ENCODE measurements around the gene MPL.

MPL gene

DNA sequence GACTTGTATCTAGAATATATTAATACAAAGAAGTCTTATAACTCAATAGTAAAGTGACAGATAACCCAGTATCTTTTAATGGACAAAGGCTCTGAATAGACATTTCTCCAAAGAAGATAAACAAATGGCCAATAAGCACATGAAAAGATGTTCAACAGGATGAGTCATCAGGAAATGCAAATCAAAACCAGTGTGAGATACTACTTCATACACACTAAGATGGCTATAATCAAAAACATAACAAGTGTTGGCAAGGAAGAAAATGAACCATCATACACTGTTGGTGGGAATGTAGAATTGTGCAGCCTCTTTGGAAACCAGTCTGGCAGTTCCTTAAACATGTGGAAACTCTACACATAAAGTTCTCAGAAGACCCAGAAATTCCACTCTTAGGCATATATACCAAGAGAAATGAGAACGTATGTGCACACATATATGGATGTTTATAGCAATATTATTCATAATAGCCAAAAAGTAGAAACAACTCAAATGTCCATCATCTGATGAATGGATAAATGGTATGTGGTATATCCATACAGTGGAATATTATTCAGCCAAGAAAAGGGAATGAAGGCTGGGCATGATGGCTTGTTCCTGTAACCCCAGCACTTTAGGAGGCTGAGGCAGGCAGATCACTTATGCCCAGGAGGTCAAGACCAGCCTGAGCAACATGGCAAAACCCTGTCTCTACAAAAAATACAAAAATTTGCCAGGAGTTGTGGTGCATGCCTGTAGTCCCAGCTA, 9.9 kb upstream of the MPL start:
- no peak for DNase-seq

DNA sequence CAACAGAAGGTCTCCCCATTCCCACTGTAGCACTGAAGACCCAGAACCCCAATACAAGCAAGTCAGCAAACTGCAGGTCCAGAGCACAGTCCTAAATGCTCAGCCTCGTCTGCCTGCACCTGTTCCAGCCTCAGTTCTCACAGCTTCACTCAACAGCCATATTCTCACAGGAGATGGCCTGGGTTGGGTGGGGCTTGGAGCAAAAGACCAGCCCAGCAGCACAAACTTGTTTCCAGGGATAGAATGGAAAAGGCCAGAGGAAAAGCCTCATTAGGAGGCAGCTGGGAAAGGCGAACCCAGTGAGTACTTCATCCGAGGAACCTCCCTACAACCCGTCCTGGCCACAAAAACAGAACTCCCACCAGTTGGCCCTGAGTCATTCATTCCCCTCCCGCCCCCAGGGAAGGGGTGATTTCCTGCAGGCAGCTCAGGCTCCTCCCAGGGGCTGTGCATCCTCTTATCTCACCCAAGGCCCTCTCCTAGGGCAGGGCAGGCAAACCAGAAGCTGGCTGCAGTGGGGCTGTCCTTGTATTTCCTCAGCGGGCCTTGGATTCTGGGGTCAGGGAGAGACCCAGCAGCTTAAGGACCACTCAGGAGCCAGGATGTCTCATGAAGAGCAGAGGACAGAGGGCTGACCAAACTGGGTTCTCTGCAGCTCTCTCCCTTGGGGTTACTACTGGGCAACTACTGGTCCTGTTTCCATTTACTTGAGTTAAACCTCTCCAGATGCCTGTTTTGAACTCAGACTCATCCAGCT, 7.4 kb upstream of the MPL start:
- no peak for DNase-seq

DNA sequence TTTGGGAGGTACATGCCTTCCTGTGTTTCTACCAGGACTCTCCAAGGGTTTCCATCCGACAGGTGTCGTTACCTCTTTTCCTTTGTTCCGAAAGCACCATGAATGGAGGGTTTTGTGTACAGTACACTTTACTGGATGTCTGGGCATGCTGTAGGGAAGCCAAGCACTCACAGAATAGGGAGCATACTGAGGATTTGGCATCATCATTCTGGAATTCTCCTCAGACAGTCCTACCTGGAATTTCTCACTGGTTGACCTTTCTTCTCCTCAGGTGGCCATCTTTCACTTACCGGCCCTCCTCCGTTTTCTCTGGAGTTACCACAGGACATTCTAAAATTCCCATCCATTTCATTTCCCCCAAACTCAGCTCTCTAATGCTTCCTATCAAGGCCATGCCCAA, 5.9 kb upstream of the MPL start:
- no peak for DNase-seq

DNA sequence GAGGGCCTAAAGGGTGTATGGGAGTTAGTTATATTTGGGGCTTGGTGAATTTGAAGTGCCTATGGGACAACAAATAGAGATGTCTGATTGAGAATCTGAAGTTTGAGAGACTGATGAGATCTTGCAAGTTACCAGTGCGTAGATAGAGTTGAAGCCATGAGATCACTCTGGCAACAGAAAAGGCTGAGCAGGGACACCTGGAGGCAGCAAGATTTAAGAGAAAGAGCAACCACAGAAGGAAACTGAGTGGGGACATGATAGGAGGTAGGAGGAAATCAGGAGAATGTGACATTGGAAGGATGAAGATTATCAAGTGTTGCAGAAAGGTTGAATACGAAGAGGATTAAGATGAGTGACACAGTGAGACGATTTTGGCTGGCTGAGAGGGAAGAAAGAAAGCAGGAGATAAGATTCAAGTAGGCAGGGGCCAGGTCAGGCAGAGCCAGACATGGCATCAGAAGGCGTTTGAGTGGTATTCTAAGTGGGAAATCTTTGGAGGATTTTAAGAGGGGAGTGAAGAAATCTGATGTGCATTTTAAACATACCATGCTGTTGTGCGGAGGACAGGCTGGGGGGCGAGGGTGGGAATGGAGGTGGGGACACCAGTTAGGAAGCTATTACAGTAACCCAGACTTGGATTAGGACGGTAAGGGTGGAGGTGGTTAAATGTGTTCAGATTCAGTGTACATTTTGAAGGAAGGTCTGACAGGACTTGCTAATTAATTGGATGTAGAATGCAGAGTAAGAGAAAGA, 3.0 kb upstream of the MPL start:
- DNase-seq = no peak

DNA sequence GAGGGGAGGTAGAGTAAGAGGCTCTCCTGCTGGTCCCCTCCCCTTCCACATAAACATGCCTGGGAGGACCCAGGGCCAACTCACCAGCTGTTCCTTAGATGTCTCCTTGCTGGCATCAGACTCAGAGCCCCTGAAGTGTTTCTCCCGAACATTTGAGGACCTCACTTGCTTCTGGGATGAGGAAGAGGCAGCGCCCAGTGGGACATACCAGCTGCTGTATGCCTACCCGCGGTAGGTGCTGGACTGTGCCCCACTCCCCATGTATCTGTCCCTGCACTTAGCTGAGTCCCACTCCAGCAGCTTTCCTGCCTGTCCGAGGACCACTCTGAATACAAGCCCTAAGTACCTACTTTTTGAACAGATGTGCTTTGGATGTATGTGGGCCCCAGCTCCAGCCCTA, 383 bp downstream of the MPL start:
- no peak for DNase-seq

DNA sequence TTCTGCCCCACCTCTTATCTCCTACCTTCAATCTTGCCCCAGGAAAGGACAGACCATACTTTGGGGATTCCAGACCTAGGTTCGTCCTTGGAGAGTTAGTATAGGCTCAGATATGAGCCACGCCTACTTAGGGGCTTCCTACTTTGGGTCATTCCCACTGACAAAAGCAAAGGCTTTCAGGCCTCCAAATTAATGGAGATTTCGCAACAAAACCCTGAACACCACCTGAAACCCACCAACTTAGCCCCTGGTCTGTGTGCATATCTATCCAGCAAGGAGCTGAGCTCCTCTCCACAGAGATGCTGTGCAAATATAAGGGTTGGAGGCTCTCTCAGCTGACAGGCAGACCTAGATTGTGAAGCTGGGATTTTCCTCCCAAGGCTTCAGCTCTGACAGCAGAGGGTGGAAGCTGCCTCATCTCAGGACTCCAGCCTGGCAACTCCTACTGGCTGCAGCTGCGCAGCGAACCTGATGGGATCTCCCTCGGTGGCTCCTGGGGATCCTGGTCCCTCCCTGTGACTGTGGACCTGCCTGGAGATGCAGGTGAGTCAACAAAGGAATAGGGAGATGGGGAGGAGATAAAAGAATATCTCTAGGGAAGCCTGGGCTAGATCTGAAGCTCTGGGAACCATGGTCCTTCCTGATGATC, 2.1 kb downstream of the MPL start:
- DNase-seq = no peak

DNA sequence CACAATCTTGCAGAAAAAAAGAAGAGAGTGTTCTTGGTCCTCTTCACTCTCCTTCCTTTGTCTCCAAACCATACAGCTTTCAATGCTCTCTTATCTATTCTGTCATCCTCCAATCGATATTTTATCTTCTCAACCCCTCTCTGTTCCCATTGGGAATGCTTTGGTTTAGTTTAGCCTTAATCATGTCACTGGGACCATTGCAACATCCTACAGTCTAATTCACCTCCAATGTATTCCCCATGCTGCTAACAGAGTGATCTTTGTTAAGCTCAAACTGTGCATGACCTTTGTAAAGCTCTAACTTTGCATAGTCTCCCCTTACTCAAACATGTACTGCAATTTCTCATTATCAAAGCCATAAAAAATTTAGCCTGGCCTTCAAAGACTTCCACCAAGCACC, 2.9 kb downstream of the MPL start:
- DNase-seq = no peak

DNA sequence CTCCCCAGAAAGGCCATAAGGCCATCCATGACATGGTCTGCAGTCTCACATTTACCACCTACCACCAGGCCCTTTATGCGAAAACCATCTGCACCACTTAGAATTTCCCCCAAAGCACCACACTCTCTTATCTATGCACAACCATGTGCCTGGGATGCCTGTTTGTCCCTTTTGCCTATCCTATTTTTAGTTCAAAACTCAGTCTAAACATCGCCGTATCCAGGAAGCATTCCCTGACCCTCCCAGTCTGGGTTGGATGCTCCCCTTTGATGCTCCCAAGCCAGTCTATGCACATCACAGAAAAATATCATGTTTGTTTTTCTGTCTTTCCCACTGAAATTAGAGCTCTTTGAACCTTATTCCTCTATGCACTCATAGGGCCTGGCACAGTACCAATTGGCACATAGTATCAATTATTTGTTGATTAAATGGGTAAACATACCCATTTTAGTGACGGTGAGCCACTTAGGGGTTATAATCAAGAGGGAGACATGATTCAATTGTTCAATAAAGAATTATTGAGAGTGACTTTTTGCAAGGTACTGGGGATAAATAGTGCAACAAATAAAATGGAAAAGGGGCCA, 6.7 kb downstream of the MPL start:
- no peak for DNase-seq

DNA sequence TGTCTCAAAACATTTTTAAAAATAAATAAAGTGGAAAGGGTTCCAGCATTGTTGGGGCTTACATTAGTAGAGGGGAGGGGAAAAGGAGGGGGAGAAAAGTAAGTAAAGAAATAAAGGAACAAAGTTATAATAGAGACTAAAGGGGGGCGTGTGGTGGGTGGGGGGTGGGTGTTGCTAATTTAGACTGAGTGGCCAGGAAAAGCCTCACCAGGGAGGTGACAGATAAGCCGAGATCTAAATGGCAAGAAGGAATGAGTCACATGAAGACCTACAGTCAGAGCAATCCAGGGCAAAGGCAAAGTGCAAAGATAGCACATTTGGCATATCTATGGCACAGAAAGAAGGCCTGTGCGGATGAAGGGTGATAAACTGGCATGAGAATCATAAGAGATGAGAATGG, 7.5 kb downstream of the MPL start:
- no peak for DNase-seq

DNA sequence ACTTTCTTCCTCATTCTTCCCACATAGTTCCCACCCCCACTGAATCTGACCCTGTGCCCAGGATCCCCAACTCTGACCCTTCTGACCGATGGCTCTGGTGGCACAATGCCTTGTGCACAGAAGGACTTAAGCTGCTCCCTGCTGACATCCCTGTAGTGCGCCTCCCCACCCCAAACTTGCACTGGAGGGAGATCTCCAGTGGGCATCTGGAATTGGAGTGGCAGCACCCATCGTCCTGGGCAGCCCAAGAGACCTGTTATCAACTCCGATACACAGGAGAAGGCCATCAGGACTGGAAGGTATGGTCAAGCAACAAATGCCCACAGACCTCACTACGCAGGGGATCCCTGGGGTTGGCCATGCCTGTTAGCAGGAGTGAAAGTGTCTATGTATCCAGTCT, 9.0 kb downstream of the MPL start:
- no peak for DNase-seq

DNA sequence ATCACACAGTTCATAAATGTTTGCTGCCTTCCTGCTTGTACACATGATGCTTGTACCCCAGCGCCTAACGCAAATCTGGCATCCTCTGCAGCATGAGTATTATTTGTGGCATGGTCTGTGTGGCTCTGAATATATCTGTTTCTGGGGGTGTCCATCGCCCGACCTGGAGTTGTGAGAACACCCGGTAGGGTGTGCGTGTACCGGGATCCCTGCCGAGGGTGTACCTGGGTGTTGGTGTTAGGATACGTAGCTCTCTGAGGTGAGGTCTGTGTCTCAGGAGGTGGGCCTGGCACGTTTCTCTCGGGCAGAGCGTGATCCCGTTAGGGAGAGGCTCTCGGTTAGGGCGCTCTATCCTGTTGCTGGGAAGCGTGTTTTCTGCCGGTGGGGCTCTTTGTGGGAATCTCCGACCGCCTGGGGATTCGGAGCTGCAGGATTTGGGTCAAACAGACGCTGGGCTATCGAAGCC, 10.8 kb downstream of the MPL start:
- DNase-seq = peak; percentile 72

DNA sequence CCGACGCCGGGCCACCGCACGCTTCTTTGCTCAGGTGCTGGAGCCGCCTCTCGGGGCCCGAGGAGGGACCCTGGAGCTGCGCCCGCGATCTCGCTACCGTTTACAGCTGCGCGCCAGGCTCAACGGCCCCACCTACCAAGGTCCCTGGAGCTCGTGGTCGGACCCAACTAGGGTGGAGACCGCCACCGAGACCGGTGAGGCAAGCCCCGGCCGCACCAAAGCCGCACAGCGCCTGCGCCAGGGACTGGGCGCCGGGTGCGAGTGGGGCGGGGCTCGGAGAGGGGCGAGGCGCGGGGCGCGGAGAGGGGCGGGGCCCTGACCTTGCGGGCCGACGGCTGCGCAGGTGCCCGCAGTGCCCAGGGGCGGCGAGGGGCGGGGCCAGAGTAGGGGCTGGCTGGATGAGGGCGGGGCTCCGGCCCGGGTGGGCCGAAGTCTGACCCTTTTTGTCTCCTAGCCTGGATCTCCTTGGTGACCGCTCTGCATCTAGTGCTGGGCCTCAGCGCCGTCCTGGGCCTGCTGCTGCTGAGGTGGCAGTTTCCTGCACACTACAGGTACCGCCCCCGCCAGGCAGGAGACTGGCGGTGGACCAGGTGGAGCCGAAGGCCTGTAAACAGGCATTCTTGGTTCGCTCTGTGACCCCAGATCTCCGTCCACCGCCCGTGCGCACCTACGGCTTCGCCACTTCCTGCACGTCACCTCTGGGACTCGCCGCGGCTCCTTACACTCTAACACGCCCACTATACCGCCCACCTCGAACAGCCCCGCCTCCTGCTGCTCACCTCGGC, 11.4 kb downstream of the MPL start:
- peak; percentile 83 for DNase-seq

DNA sequence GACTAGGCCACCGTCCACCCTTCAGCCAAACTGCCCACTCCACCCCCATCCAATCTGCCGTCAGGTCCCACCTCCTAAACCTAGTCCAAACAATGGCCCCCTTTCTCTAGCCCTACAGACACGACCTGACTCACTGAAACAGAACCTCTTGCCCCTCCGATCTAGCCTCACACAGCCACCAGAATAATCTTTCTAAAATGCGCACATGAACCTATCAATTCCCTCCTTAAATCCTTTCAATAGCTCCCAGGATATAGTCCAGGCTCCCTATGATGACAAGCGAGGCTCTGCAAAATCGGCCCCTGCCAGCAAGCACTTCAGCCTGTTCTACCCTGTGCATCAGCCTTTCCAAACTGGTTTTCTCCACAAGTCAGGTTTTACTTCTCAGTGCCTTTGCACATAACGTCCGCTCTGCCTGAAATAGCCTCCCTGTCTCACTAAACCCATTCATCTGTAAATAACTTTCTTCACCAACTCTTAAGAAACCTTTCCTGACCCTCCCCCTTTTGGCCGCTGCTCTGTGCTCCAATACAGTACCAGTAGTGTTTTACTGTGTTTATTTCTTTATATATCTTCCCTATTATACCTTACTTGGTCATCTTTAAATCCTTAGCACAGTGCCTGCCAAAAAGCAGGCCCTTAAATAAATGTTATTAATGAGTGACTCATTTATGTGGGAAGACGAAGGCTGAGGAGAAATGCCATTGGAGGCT, 12.1 kb downstream of the MPL start:
- DNase-seq = no peak

DNA sequence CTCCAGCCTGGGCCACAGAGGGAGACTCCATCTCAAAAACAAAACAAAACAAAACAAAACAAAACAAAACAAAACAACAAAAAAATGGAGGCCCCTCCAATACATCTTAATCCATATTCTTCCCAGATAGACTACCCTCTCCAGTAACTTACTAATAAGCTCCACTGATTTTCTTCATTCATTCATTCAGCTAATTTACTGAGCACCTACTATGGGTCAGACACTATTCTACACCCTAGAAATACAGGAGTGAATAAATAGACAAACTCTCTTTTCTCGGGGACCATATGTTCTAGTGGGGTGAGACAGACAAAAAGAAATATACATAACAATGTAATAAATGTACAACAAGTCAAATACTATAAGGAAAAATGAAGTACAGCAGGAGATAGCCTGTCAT, 13.4 kb downstream of the MPL start:
- DNase-seq = no peak

DNA sequence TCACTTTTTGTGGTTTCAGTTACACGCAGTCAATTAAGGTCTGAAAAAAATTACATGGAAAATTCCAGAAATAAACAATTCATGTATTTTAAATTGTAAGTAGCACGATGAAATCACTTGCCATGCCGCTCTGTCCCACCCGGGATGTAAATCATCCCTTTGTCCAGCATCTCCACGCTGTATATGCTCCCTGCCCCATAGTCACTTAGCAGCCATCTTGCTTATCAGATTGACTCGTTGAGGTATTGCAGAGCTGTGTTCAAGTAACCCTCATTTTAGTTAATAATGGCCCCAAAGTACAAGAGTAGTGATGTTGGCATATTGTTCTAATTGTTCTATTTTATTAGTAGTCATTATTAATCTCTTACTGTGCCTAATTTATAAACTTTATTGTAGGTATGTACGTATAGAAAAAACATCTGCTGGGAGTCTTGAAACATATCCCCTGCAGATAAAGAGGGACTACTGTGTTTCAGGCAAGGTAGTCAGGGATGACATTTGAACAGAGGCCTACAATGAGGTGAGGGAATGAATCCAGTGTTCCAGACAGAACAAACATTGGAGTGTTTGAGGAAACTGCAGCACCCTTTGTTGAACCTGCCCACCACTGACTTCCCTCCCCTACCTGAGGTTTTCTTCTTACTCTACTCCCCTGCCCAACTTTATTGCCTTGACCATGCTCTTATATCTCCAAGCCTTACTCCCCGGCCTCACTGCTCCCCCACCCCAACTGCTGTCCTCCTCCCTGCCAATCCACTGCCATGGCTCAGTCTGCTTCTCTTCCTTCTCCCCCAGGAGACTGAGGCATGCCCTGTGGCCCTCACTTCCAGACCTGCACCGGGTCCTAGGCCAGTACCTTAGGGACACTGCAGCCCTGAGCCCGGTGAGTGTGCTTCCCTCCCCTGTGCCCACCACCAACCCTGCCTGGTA, 14.1 kb downstream of the MPL start:
- DNase-seq = no peak

DNA sequence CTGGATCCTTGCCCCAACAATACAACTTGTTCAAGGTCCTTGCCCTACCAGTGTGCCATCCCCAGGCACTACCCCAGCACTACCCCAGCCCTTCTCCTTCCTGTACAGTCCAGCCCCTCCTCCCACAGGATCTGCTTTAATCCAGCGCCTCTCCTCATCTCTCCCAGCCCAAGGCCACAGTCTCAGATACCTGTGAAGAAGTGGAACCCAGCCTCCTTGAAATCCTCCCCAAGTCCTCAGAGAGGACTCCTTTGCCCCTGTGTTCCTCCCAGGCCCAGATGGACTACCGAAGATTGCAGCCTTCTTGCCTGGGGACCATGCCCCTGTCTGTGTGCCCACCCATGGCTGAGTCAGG, 14.7 kb downstream of the MPL start:
- no peak for DNase-seq

DNA sequence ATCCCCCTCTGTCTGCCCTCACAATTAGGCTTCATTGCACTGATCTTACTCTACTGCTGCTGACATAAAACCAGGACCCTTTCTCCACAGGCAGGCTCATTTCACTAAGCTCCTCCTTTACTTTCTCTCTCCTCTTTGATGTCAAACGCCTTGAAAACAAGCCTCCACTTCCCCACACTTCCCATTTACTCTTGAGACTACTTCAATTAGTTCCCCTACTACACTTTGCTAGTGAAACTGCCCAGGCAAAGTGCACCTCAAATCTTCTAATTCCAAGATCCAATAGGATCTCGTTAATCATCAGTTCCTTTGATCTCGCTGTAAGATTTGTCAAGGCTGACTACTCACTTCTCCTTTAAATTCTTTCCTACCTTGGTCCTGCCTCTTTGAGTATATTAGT, 15.3 kb downstream of the MPL start:
- DNase-seq = no peak

DNA sequence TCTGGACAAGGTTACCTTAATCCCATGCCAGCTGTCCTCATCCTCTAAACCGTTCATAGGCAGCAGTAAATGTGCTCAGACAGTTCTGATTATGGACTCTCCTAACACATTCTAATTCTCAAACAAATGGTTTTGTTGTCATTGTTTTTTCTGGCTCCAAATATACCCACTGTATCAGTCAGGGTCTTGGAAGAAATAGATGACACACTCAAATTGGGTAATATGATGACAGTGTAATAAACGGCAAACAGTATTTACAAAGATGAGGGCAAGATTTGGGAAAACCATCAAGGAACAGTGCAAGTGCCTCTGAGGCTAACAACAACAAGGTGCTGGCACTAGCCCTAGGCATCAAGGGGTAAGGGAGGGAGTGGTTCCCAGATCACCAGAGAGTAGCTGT, 16.9 kb downstream of the MPL start:
- DNase-seq = no peak

DNA sequence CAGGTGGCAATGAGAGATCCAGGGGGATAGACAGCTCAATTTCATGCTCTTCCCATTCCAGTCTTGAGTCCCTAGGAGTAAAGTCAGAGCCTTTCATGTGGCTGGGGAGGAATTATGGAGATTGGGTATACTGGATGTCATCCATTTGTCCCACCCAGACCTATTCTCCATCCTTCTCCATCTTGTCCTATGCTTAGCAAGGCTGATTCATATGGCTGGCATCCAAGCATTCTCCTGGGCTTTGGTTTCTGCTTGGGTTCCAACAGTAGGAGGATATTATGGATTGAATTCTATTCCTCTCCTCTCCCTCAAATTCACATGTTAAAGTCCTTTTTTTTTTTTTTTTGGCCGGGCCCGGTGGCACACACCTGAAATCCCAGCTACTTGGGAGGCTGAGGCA, 17.3 kb downstream of the MPL start:
- no peak for DNase-seq

DNA sequence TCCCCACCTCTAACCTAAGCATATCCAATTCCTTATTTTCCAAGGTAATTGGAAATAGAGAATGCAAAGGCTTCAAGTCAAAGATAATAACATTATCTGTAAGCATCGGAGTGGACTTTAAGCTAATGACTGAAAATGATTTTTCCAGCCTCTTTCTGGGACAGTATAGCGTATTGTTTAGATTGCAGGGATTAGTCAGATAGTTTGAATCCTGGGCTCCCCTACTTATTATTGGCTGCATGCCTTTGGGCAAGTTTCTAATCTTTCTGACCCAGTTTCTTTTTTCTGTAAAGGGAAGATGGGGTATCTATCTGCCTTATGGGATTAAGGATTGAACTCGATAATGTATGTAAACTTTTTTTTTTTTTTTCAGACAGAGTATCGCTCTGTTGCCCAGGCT, 19.6 kb downstream of the MPL start:
- no peak for DNase-seq
